Panc1 (cell line): ENCODE measurements around the gene LIPC. TPM values are rescaled to one million over a fixed set of nuclear protein-coding genes. Genes with fewer than 3 reads are reported as not detected.

Experiments
- ATAC-seq: fragments of 200-7000 bp; cut with Tn5 transposase; 2 replicates; pipeline ENCODE4 v1.9.1; 2020; ENCODE audit warnings: mild to moderate bottlenecking, moderate library complexity
- BruUV-seq: library from RNA; stranded (reverse); fragments of 400-500 nt; replicated peaks from 2 replicates; lab custom pipeline; 2021; lab: Mats Ljungman, UMichigan
- CTCF ChIA-PET: fragments of 300-600 bp; sonication (Branson Sonifier 250); formaldehyde crosslinking; loops from one replicate; lab custom pipeline; 2022; ENCODE audit warnings: antibody characterized with exemption; lab: Charles Lee
- POLR2A ChIA-PET: fragments of 300-600 bp; sonication (Branson Sonifier 250); formaldehyde crosslinking; loops from one replicate; lab custom pipeline; 2022; ENCODE audit warnings: antibody characterized with exemption; lab: Charles Lee
- DNase-seq: peaks from one replicate; pipeline ENCODE4 v3.0.0-alpha.2; 2010; ENCODE audit warnings: low read depth, low spot score
- H3K27ac ChIP-seq: 2 replicates; pipeline ENCODE4 v1.5.1; 2011; ENCODE audit warnings: mild to moderate bottlenecking, low read length, inconsistent platforms
- H3K27me3 ChIP-seq: fragments of 200-500 bp; sonication (Bioruptor generic); 2 replicates; pipeline ENCODE4 v1.6.0; 2014; ENCODE audit warnings: low read length, inconsistent platforms; ENCODE audit not compliant: control insufficient read depth, insufficient read depth
- H3K36me3 ChIP-seq: fragments of 200-500 bp; sonication (Bioruptor generic); 2 replicates; pipeline ENCODE4 v1.5.1; 2014; ENCODE audit warnings: inconsistent platforms, mild to moderate bottlenecking, low read length, moderate library complexity; ENCODE audit not compliant: control insufficient read depth, insufficient read depth
- H3K4me1 ChIP-seq: 2 replicates; pipeline ENCODE4 v1.5.1; 2011; ENCODE audit warnings: inconsistent platforms, mild to moderate bottlenecking, low read length, moderate library complexity; ENCODE audit not compliant: control insufficient read depth, insufficient read depth
- H3K4me3 ChIP-seq, 2 experiments: 2 replicates each; pipeline ENCODE4 v1.5.1; 2011 to 2012; ENCODE audit warnings: low read depth in 2 of 2, low read length in 2 of 2, mild to moderate bottlenecking in 2 of 2, inconsistent platforms in 1 of 2, moderate library complexity in 1 of 2
- H3K9me3 ChIP-seq: fragments of 200-500 bp; sonication (Bioruptor generic); 2 replicates; pipeline ENCODE4 v1.5.1; 2014; ENCODE audit warnings: low read depth, mild to moderate bottlenecking, inconsistent platforms, low read length, moderate library complexity; ENCODE audit not compliant: control insufficient read depth, insufficient read depth
- CTCF ChIP-seq: fragments of 450-650 bp; IDR thresholded peaks from 2 replicates; pipeline ENCODE4 v1.5.1; 2017; ENCODE audit warnings: mild to moderate bottlenecking
- POLR2AphosphoS5 ChIP-seq: IDR thresholded peaks from 2 replicates; pipeline ENCODE4 v1.6.1; 2012; ENCODE audit warnings: mild to moderate bottlenecking, low read depth, low read length, moderate library complexity
- REST ChIP-seq, 2 experiments: IDR thresholded peaks; 2 replicates each; pipeline ENCODE4 v1.6.1; 2011 to 2012; ENCODE audit warnings: low read depth in 2 of 2, control low read depth in 1 of 2, low read length in 1 of 2, mild to moderate bottlenecking in 1 of 2, moderate library complexity in 1 of 2; ENCODE audit not compliant: insufficient read depth in 1 of 2
- SIN3A ChIP-seq: IDR thresholded peaks from 2 replicates; pipeline ENCODE4 v1.6.1; 2012; ENCODE audit warnings: low read depth, mild to moderate bottlenecking, low read length, moderate library complexity, borderline replicate concordance; ENCODE audit not compliant: insufficient read depth
- TCF7L2 ChIP-seq: IDR thresholded peaks from 2 replicates; pipeline ENCODE4 v1.6.1; 2011; ENCODE audit warnings: mild to moderate bottlenecking, low read depth, low read length, inconsistent platforms
- in situ Hi-C: cut with HindIII; loops from 2 replicates; pipeline ENCODE4 v1.10.0; 2016; ENCODE audit warnings: low sequenced_read_pairs, low pct_unique_long_range_greater_than_20kb
- intact Hi-C: fragments of 100-400 bp; cut with micrococcal nuclease; formaldehyde crosslinking; loops from one replicate; pipeline ENCODE4 v1.10.0; 2022; ENCODE audit not compliant: unreplicated experiment
- total RNA-seq: library from RNA; stranded (reverse); gene quantifications from one replicate; pipeline ENCODE4 v1.2.1, GENCODE V29; 2021; ENCODE audit not compliant: unreplicated experiment

Gene LIPC
- total RNA-seq, 1 experiment from 2014 or later = not detected

GRCh38 chr15:58556541-58556940 lies 124.8 kb downstream of the LIPC start:
- H3K4me1 ChIP-seq = no peaks in the 10 kb centered on the region
- ATAC-seq (no peak), DNase-seq (no peak)
- no peak overlapping the region for H3K27ac ChIP-seq
- TF ChIP-seq SIN3A (no peak), TCF7L2 (no peak), CTCF (no peak), REST (IDR thresholded peaks at IDR 0.05; ENCODE audit: insufficient read depth in 1 of 2, low read depth in 2 of 2, low read length in 1 of 2) (no peak), POLR2AphosphoS5 (no peak)
- ChIA-PET CTCF (no interaction called here), POLR2A (no interaction called here)
- intact Hi-C loops = no loop called here
- H3K9me3 ChIP-seq = no peaks in the 10 kb centered on the region
- no TSS peak for BruUV-seq
- in situ Hi-C loops = no loop called here
- no peak overlapping the region for H3K4me3 ChIP-seq
- H3K36me3 ChIP-seq = no peaks in the 10 kb centered on the region
- no peaks in the 10 kb centered on the region for H3K27me3 ChIP-seq

- no peaks in the 10 kb centered on the region for H3K36me3 ChIP-seq
- ChIA-PET POLR2A (interaction anchor here (0.5 kb wide), 1 partner anchor 18 kb away, joined by 8 read pairs; no protein-coding TSS in a partner anchor), CTCF (no interaction called here)
- BruUV-seq = no TSS peak
- H3K27me3 ChIP-seq = no peaks in the 10 kb centered on the region
- in situ Hi-C loops (no loop called here), intact Hi-C loops (no loop called here)
- no peak for TF ChIP-seq REST (IDR thresholded peaks at IDR 0.05; ENCODE audit: insufficient read depth in 1 of 2, low read depth in 2 of 2, low read length in 1 of 2)
- no peak for TF ChIP-seq TCF7L2
- no peak for TF ChIP-seq POLR2AphosphoS5
- no peak for TF ChIP-seq CTCF
- no peak for TF ChIP-seq SIN3A
- no peaks in the 10 kb centered on the region for H3K4me1 ChIP-seq
- H3K9me3 ChIP-seq = no peaks in the 10 kb centered on the region
- ATAC-seq = no peak
- no peak for DNase-seq
- no peak overlapping the region for H3K27ac ChIP-seq
- no peak overlapping the region for H3K4me3 ChIP-seq
These were observed 127.0 kb downstream of the LIPC start for GRCh38 chr15:58558777-58559176.
